Esophagus (tissue), 2 donors: Measurements from ENCODE around the gene LLPH. TPM values are rescaled to one million over a fixed set of nuclear protein-coding genes. Genes with fewer than 3 reads are reported as not detected.
A peak's percentile ranks its signal among the peaks of the same experiment; 100 is the strongest.

Experiments used
- H3K27ac ChIP-seq, 2 donors: one replicate each; pipeline ENCODE4 v1.5.1; 2013; ENCODE audit warnings: low read depth in 2 of 2, mild to moderate bottlenecking in 2 of 2, inconsistent platforms in 1 of 2, low read length in 1 of 2, moderate library complexity in 1 of 2
- H3K27me3 ChIP-seq, 2 donors: one replicate each; pipeline ENCODE4 v1.6.1; 2013; ENCODE audit warnings: low read length in 2 of 2, control low read depth in 1 of 2, mild to moderate bottlenecking in 1 of 2; ENCODE audit not compliant: insufficient read depth in 2 of 2, control insufficient read depth in 1 of 2
- H3K36me3 ChIP-seq, 2 donors: one replicate each; pipeline ENCODE4 v1.6.1; 2013; ENCODE audit warnings: low read length in 1 of 2; ENCODE audit not compliant: control insufficient read depth in 2 of 2, insufficient read depth in 2 of 2
- H3K4me1 ChIP-seq, 2 donors: one replicate each; pipeline ENCODE4 v1.6.1; 2013; ENCODE audit warnings: low read length in 1 of 2; ENCODE audit not compliant: control insufficient read depth in 2 of 2, insufficient read depth in 2 of 2
- H3K4me3 ChIP-seq, 2 donors: one replicate each; pipeline ENCODE4 v1.5.1; 2013; ENCODE audit warnings: low read length in 2 of 2, mild to moderate bottlenecking in 2 of 2, low read depth in 1 of 2, moderate library complexity in 1 of 2
- H3K9me3 ChIP-seq, 2 donors: one replicate each; pipeline ENCODE4 v1.6.1; 2013; ENCODE audit warnings: mild to moderate bottlenecking in 2 of 2, low read depth in 1 of 2, low read length in 1 of 2, moderate library complexity in 1 of 2; ENCODE audit not compliant: control insufficient read depth in 2 of 2, insufficient read depth in 1 of 2
- whole genome bisulfite sequencing, 2 donors: extraction: QIAGEN DNeasy Blood & Tissue Kit; methylation state at CpG; one replicate each; pipeline ENCODE4 v1.1.7; 2013; 5-methylcytosine and 5-hydroxymethylcytosine counted together
- polyA plus RNA-seq, 2 donors: library from polyadenylated mRNA; stranded (reverse); fragments of 200-250 nt; gene quantifications; one replicate each; pipeline ENCODE4 v1.2.3, GENCODE V29; 2013
- donor health status: healthy with polysubstance abuse.
- donor health status: Bipolar disorder and iron deficiency.

Gene LLPH
- polyA plus RNA-seq, 2 donors, result 6.3 to 17.6 TPM

DNA sequence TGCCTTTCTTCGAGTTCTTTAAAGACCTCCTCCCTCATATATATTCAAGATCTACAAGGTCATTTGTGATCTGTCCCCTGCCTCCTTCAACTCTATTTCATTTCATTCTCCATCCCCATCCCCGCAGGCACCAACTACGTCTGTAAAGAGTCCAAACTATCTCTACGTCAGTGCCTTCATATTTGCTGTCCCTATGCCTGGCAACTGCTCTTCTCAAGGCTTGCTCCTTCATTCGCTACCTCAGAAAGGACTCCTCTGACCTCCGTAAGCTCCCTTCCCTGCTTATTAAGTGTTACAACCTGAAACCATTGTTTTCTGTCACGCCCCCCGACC, 650 bp downstream of the LLPH start:
- WGBS, 2 donors, result 3% methylated on average over 8 of the region's 8 CpGs
- Histone ChIP-seq H3K36me3 (peaks cover 2 to 4% of the 10 kb centered on the region in 2 donors), H3K27ac (peak overlapping the region in 1 of 2 donors; percentile 18), H3K9me3 (no peaks in the 10 kb centered on the region), H3K4me3 (peak overlapping the region; percentile 85 to 100), H3K4me1 (no peaks in the 10 kb centered on the region), H3K27me3 (no peaks in the 10 kb centered on the region)

DNA sequence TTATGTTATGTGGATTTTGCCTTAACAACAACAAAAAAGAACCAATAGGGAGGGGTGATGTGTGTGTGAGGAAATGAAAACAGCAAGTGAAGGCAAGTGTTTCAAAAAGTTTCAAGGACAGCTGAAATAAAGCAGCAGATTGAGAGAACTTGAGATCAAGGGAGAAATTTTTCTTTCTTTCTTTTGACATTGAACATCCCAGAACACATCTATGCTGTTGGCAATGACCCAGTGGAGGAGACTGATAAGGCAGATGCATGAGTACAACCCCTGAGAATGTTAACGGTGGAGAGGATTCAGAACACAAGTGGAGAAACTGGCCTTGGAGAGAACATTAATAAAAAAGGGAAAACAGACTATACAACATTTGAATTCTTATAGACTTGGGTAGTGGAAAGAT, 2.9 kb downstream of the LLPH start:
- WGBS, 2 donors, result 67 to 81% methylated on average over 1 of the region's 1 CpG
- H3K27ac ChIP-seq, result no peak overlapping the region

DNA sequence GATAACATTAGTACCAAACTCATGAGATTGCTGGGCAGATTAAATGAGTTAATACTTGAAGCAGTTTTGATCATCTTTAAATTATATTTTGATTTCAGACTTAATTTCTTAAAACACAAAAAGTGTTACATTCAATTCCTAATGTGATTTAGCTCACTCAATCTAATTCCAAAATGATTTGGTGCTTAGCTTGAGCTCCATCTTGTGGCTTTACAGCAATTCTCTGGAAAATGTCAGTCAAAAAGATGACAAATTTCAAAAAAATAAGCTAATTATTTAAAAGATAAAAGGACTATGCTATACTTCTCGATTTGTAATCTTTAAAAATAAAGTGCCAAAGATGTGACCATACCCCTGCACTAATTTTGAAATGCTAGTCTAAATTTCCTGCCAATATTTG, 10.1 kb downstream of the LLPH start:
- H3K27me3 ChIP-seq, result no peaks in the 10 kb centered on the region
- H3K27ac ChIP-seq, result no peak overlapping the region
- no peak overlapping the region for H3K4me3 ChIP-seq
- peaks cover 0 to 3% of the 10 kb centered on the region in 2 donors for H3K36me3 ChIP-seq
- WGBS, 2 donors, result 68 to 71% methylated on average over 1 of the region's 1 CpG
- no peaks in the 10 kb centered on the region for H3K9me3 ChIP-seq
- H3K4me1 ChIP-seq, result no peaks in the 10 kb centered on the region

More for the DNA sequence above, 2.9 kb downstream of the LLPH start:
- peaks cover 4 to 5% of the 10 kb centered on the region in 2 donors for H3K36me3 ChIP-seq
- H3K4me3 ChIP-seq, result no peak overlapping the region
- no peaks in the 10 kb centered on the region for H3K9me3 ChIP-seq
- no peaks in the 10 kb centered on the region for H3K4me1 ChIP-seq
- no peaks in the 10 kb centered on the region for H3K27me3 ChIP-seq

DNA sequence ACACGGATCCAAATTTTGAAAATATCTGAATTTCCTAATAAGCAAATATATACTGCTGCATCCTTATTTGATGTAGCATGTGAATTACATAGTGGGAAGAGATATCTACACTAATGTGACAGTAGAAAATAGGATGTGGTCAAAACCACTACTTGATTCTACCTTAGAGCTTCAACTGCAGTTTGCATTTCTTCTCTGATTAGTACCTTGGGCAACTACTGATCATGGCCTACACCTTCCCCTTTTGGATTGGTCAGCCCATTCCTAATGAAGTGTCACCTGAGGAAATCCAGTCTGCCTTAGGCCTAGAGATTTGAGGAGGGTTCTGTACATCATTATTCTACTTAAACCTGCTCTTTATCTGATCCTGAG, 10.7 kb downstream of the LLPH start:
- Histone ChIP-seq H3K4me1 (no peaks in the 10 kb centered on the region), H3K27me3 (no peaks in the 10 kb centered on the region), H3K27ac (no peak overlapping the region), H3K9me3 (no peaks in the 10 kb centered on the region), H3K4me3 (no peak overlapping the region), H3K36me3 (peaks cover 0 to 3% of the 10 kb centered on the region in 2 donors)
- WGBS, 2 donors, result 84 to 92% methylated on average over 1 of the region's 1 CpG

DNA sequence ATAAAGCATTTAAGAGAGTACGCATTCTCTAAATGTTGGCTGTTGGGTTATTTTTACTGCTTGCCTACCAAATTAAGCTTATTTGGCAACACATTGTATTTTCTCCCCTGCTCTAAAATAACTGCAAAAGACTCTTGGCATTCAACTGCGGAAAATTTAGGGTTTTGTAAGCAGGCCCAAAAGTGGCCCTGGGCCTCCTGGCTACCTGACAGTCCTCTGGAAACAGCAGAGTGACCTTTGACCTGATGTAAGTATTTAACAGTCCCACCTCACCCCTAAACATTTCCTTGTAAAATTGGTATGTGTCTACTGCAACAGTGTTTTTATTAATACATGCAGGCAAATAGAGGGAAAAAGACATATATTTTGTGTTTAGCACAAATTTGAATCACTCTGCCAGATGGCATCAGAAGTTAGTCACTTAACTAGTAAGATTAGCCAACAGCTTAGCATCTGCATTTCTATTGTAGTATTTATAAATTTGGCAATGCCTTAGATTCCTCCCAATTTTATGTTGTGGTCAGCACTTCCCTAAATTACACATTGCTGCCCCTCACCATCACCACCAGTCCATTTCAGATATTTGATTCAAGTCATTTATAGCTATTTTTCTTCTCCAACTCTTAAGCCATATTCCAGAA, 11.2 kb downstream of the LLPH start:
- no peaks in the 10 kb centered on the region for H3K27me3 ChIP-seq
- WGBS, 2 donors, result 81 to 91% methylated on average over 2 of the region's 2 CpGs
- H3K4me3 ChIP-seq, result no peak overlapping the region
- H3K4me1 ChIP-seq, result no peaks in the 10 kb centered on the region
- no peak overlapping the region for H3K27ac ChIP-seq
- peaks cover 0 to 2% of the 10 kb centered on the region in 2 donors for H3K36me3 ChIP-seq
- no peaks in the 10 kb centered on the region for H3K9me3 ChIP-seq

DNA sequence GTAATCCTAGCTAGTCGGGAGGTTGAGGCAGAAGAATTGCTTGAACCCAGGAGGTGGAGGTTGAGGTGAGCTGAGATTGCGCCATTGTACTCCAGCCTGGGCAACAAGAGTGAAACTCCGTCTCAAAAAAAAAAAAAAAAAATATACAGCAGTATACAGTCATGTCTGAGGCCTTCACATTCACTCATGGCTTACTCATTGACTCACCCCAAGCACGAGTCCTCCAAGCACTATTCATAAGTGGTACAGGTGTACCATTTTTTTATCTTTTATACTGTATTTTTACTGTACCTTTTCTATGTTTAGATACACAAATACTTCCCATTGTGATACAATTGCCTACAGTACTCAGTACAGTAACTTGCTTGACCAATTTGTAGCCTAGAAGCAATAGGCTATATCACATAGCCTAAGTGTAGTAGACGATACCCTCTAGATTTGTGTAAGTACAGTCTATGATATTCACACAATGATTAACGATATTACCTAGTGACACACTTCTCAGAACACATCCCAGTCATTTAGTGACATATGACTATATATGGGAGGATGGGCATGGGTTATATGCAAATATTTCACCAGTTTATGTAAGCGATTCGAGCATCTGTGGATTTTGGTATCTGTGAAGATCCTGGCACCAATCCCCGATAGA, 12.2 kb downstream of the LLPH start:
- H3K27me3 ChIP-seq, result no peaks in the 10 kb centered on the region
- H3K27ac ChIP-seq, result no peak overlapping the region
- H3K9me3 ChIP-seq, result no peaks in the 10 kb centered on the region
- 92 to 95% methylated on average over 8 to 9 of the region's 9 CpGs for WGBS, 2 donors
- no peaks in the 10 kb centered on the region for H3K4me1 ChIP-seq
- no peaks in the 10 kb centered on the region for H3K36me3 ChIP-seq
- H3K4me3 ChIP-seq, result no peak overlapping the region

DNA sequence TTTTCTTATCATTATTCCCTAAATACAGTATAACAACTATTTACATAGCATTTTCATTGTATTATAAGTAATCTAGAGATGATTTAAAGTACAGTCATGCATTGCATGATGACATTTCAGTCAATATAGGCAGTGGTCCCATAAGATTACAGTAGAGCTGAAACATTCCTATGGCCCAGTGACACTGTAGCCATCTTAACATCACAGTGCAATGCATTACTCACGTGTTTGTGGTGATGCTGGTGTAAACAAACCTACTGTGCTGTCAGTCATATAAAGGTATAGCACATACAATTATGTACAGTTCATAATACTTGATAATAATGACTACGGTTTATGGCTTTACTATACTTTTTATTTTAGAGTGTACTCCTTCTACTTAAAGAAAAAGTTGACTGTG, 13.3 kb downstream of the LLPH start:
- H3K4me3 ChIP-seq, result no peak overlapping the region
- H3K27ac ChIP-seq, result no peak overlapping the region
- no peaks in the 10 kb centered on the region for H3K36me3 ChIP-seq
- H3K4me1 ChIP-seq, result no peaks in the 10 kb centered on the region
- no peaks in the 10 kb centered on the region for H3K27me3 ChIP-seq
- no peaks in the 10 kb centered on the region for H3K9me3 ChIP-seq
- 94% methylated on average over 2 of the region's 2 CpGs for WGBS, 2 donors

DNA sequence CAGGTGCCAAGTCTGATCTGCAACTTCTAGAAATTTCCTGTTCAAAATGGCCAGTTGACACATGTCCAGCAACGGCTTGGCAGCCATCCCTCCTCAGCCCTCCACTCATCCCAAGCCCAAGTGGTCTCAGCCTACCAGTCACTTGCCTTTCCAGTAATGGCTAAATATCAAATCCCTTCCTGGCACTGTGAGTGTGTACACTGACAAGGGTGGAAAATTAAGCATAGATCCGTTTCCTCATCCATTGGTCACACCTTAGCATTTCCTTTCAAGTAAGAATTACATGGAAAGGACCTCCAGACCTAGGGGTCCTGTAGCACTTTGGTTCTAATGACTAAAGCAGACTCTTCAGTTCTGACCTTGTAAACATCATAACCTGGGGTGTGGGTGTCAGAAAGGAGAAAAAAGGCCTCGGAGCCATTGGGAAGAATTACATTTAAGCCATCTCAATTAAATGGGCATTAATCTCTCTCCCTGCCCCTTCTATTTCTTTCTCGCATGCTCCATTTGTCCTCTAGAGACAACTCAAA, 15.4 kb downstream of the LLPH start:
- Histone ChIP-seq H3K27ac (no peak overlapping the region), H3K36me3 (no peaks in the 10 kb centered on the region), H3K4me3 (no peak overlapping the region), H3K9me3 (no peaks in the 10 kb centered on the region), H3K27me3 (no peaks in the 10 kb centered on the region), H3K4me1 (no peaks in the 10 kb centered on the region)
- 67 to 81% methylated on average over 4 of the region's 4 CpGs for WGBS, 2 donors

DNA sequence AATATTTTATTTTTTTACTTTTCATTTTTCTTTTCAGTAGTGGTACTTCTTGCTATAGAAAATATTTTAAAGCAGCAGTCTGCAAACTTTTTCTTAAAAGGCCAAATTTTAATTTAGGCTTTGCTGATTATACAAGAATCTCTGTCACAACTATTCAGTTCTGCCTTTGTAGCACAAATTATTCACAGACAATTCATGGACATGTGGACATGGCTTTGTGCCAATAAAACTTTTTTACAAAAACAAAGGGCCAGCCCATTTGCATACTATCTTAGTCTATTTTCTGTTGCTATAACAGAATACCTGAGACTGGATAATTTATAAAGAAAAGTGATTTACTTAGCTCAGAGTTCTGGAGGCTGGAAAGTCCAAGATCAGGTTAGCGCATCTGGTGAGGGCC, 17.1 kb downstream of the LLPH start:
- no peak overlapping the region for H3K27ac ChIP-seq
- H3K36me3 ChIP-seq, result no peaks in the 10 kb centered on the region
- WGBS, 2 donors, result 100% methylated on average over 1 of the region's 1 CpG

DNA sequence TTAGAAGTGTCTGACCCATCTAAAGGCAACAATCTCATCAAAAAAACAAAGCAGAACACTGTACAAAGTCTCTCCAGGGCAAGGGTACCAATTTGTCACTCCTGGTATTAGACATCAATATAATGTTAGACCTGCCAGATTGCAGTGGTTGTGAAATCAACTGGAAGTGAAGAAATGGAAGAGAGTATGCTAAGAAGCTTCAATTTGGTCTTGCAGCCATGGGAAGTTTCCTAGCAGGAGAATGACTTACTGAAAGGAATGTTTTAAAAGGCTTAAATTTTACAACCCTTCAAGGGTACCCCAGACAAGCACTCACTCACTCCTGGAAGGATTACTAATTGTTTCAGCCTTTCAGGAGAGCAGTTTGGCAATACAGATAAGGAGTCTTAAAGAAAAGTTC, 18.9 kb downstream of the LLPH start:
- no peaks in the 10 kb centered on the region for H3K27me3 ChIP-seq
- H3K27ac ChIP-seq, result no peak overlapping the region
- no peaks in the 10 kb centered on the region for H3K9me3 ChIP-seq
- no peaks in the 10 kb centered on the region for H3K4me1 ChIP-seq
- no peaks in the 10 kb centered on the region for H3K36me3 ChIP-seq
- H3K4me3 ChIP-seq, result no peak overlapping the region

More for the DNA sequence above, 17.1 kb downstream of the LLPH start:
- no peaks in the 10 kb centered on the region for H3K9me3 ChIP-seq
- H3K4me1 ChIP-seq, result no peaks in the 10 kb centered on the region
- H3K4me3 ChIP-seq, result no peak overlapping the region
- no peaks in the 10 kb centered on the region for H3K27me3 ChIP-seq
